ENCODE results near the gene IL22RA2. TPM values are rescaled to one million over a fixed set of nuclear protein-coding genes. Genes with fewer than 3 reads are reported as not detected.

The IL22RA2 gene
- total RNA-seq, 2 donors from 2014 or later: not detected

GRCh38 chr6:137148306-137149034, 25.0 kb downstream of the IL22RA2 start:
- intact Hi-C loops (cut with DNase I): no loop called here
- ATAC-seq (peak in 1 of 2 donors; percentile 59), DNase-seq (no peak)

- intact Hi-C loops (cut with DNase I): no loop called here
- ATAC-seq (no peak), DNase-seq (no peak)
These were observed 26.2 kb downstream of the IL22RA2 start for GRCh38 chr6:137147195-137147594.

- no peak for ATAC-seq
- no peak for DNase-seq
- intact Hi-C loops (cut with DNase I): no loop called here
These were observed 27.2 kb downstream of the IL22RA2 start for GRCh38 chr6:137146206-137146605.

GRCh38 chr6:137145421-137145820, 28.0 kb downstream of the IL22RA2 start:
- intact Hi-C loops (cut with DNase I): no loop called here
- ATAC-seq (no peak), DNase-seq (no peak)

GRCh38 chr6:137136065-137136464, 37.4 kb downstream of the IL22RA2 start:
- DNase-seq: no peak
- no peak for ATAC-seq
- intact Hi-C loops (cut with DNase I): no loop called here

- intact Hi-C loops (cut with DNase I): no loop called here
- DNase-seq (no peak), ATAC-seq (no peak)
These were observed 39.0 kb downstream of the IL22RA2 start for GRCh38 chr6:137134483-137134882.

GRCh38 chr6:137133122-137133521, 40.3 kb downstream of the IL22RA2 start:
- DNase-seq: no peak
- no peak for ATAC-seq
- intact Hi-C loops (cut with DNase I): no loop called here

GRCh38 chr6:137126875-137127485, 46.5 kb downstream of the IL22RA2 start:
- intact Hi-C loops (cut with DNase I): no loop called here
- DNase-seq (no peak), ATAC-seq (no peak)

- ATAC-seq: no peak
- no peak for DNase-seq
- intact Hi-C loops (cut with DNase I): no loop called here
These were observed 50.4 kb downstream of the IL22RA2 start for GRCh38 chr6:137123078-137123477.

GRCh38 chr6:137122612-137123011, 50.8 kb downstream of the IL22RA2 start:
- ATAC-seq (no peak), DNase-seq (no peak)
- intact Hi-C loops (cut with DNase I): no loop called here

GRCh38 chr6:137121401-137121997, 51.9 kb downstream of the IL22RA2 start:
- DNase-seq (no peak), ATAC-seq (no peak)
- intact Hi-C loops (cut with DNase I): no loop called here

GRCh38 chr6:137120748-137121147, 52.7 kb downstream of the IL22RA2 start:
- no peak for DNase-seq
- intact Hi-C loops (cut with DNase I): no loop called here
- no peak for ATAC-seq

- intact Hi-C loops (cut with DNase I): no loop called here
- DNase-seq: no peak
- ATAC-seq: no peak
These were observed 54.0 kb downstream of the IL22RA2 start for GRCh38 chr6:137119196-137120104.

GRCh38 chr6:137117581-137117980, 55.9 kb downstream of the IL22RA2 start:
- no peak for DNase-seq
- intact Hi-C loops (cut with DNase I): no loop called here
- ATAC-seq: no peak

- intact Hi-C loops (cut with DNase I): no loop called here
- DNase-seq: no peak
- ATAC-seq: peak in 1 of 2 donors; percentile 42
These were observed 56.6 kb downstream of the IL22RA2 start for GRCh38 chr6:137116807-137117206.

- intact Hi-C loops (cut with DNase I): no loop called here
- no peak for ATAC-seq
- DNase-seq: no peak
These were observed 57.8 kb downstream of the IL22RA2 start for GRCh38 chr6:137115658-137116057.

GRCh38 chr6:137112067-137112355, 61.4 kb downstream of the IL22RA2 start:
- ATAC-seq (peak in 1 of 2 donors; percentile 47), DNase-seq (no peak)
- intact Hi-C loops (cut with DNase I): no loop called here

- intact Hi-C loops (cut with DNase I): no loop called here
- ATAC-seq: no peak
- no peak for DNase-seq
These were observed 62.0 kb downstream of the IL22RA2 start for GRCh38 chr6:137111296-137112066.

GRCh38 chr6:137107767-137108105, 65.7 kb downstream of the IL22RA2 start:
- no peak for DNase-seq
- ATAC-seq: no peak
- intact Hi-C loops (cut with DNase I): loop anchor here in 1 of 2 donors (10.0 kb wide), 1 partner anchor 57 kb away; no protein-coding TSS in a partner anchor
